Measurements from ENCODE around the gene CNIH2.
A peak's percentile ranks its signal among the peaks of the same experiment; 100 is the strongest.

Gene CNIH2

GRCh38 chr11:66278363-66279091 lies 552 bp downstream of the CNIH2 start:
- no peak for DNase-seq

GRCh38 chr11:66279092-66279734 lies 1.2 kb downstream of the CNIH2 start:
- DNase-seq = no peak

GRCh38 chr11:66280428-66280827 lies 2.5 kb downstream of the CNIH2 start:
- no peak for DNase-seq

- DNase-seq = no peak
Measured at GRCh38 chr11:66281001-66281400, 3.0 kb downstream of the CNIH2 start.

- no peak for DNase-seq
Measured at GRCh38 chr11:66281776-66282467, 3.9 kb downstream of the CNIH2 start.

- DNase-seq = peak; percentile 96 to 99
Measured at GRCh38 chr11:66282468-66283455, 4.8 kb downstream of the CNIH2 start.

GRCh38 chr11:66283461-66284105 lies 5.6 kb downstream of the CNIH2 start:
- DNase-seq = no peak

GRCh38 chr11:66284526-66285078 lies 6.6 kb downstream of the CNIH2 start:
- no peak for DNase-seq

GRCh38 chr11:66285250-66285947 lies 7.4 kb downstream of the CNIH2 start:
- no peak for DNase-seq

GRCh38 chr11:66286699-66287098 lies 8.7 kb downstream of the CNIH2 start:
- DNase-seq = no peak

- no peak for DNase-seq
Measured at GRCh38 chr11:66287211-66287888, 9.4 kb downstream of the CNIH2 start.

- DNase-seq = no peak
Measured at GRCh38 chr11:66287889-66288670, 10.1 kb downstream of the CNIH2 start.

GRCh38 chr11:66288671-66289547 lies 10.9 kb downstream of the CNIH2 start, which contains the start of gene YIF1A:
Gene YIF1A (minus strand): TSS chr11:66289143. CDS start chr11:66288985, 158 bp downstream.
- DNase-seq = peak; percentile 95 to 99

GRCh38 chr11:66289548-66290329 lies 11.8 kb downstream of the CNIH2 start:
- peak; percentile 79 to 81 for DNase-seq

- no peak for DNase-seq
Measured at GRCh38 chr11:66290330-66290621, 12.3 kb downstream of the CNIH2 start.

GRCh38 chr11:66291303-66291705 lies 13.3 kb downstream of the CNIH2 start:
- no peak for DNase-seq

GRCh38 chr11:66291706-66292542 lies 13.9 kb downstream of the CNIH2 start, which contains the start of gene TMEM151A:
Gene TMEM151A (plus strand): TSS chr11:66291894. CDS start chr11:66292014, 120 bp downstream.
- peak in 1 of 2 experiments; percentile 49 for DNase-seq

Measured in stimulated activated CD4-positive, alpha-beta T cell treated with anti-CD3 and anti-CD28 coated beads, Interleukin-4, amount 100 ng/mL, for 4 hours (primary cell).